Testis (tissue), 2 donors: ENCODE data around the gene PFKFB3.

Experiments
- POLR2A ChIP-seq: fragments of 450-650 bp; IDR thresholded peaks from one replicate; pipeline ENCODE4 v1.6.1; 2017; ENCODE audit warnings: antibody characterized with exemption, mild to moderate bottlenecking, moderate library complexity
- TF ChIP-seq, protein P1 (sequence below), 3 experiments: fragments of 450-650 bp in 2 of 3; fragments of 200-600 bp in 1 of 3; sonication (generic) in 1 of 3; IDR thresholded peaks; one replicate each; pipeline ENCODE4 v1.5.1; 2016 to 2019; ENCODE audit warnings: antibody characterized with exemption in 3 of 3, mild to moderate bottlenecking in 2 of 3, moderate library complexity in 1 of 3

DNA sequence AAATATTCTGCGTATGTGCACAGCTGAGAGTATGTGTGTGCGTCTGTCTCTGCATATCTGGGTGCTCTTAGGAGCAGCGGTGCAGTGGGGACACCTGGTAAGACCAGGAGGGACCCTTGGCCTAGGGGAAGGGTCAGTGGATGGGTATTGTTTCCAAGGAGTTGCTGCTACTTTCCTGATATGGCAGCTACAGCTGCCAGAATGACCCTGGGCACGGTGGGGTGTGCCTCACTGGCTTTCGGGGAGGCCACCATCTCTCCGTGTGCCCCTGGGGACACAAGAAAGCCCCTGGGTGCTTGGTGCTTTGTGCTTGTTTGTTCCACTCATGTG is 8.6 kb downstream of the PFKFB3 start:
- TF ChIP-seq, protein P1, sequence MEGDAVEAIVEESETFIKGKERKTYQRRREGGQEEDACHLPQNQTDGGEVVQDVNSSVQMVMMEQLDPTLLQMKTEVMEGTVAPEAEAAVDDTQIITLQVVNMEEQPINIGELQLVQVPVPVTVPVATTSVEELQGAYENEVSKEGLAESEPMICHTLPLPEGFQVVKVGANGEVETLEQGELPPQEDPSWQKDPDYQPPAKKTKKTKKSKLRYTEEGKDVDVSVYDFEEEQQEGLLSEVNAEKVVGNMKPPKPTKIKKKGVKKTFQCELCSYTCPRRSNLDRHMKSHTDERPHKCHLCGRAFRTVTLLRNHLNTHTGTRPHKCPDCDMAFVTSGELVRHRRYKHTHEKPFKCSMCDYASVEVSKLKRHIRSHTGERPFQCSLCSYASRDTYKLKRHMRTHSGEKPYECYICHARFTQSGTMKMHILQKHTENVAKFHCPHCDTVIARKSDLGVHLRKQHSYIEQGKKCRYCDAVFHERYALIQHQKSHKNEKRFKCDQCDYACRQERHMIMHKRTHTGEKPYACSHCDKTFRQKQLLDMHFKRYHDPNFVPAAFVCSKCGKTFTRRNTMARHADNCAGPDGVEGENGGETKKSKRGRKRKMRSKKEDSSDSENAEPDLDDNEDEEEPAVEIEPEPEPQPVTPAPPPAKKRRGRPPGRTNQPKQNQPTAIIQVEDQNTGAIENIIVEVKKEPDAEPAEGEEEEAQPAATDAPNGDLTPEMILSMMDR (IDR thresholded peaks at IDR 0.05): no peak
- no peak for TF ChIP-seq POLR2A
